HCT116 (cell line): ENCODE data around the gene PLP2. TPM values are rescaled to one million over a fixed set of nuclear protein-coding genes. Genes with fewer than 3 reads are reported as not detected.
A peak's percentile ranks its signal among the peaks of the same experiment; 100 is the strongest.

ENCODE experiments used
- ATAC-seq: fragments of 200-7000 bp; cut with Tn5 transposase; 2 replicates; pipeline ENCODE4 v1.9.1; 2020; ENCODE audit warnings: mild to moderate bottlenecking, moderate library complexity
- BruUV-seq: library from RNA; stranded (reverse); fragments of 400-500 nt; replicated peaks from 2 replicates; lab custom pipeline; 2021; lab: Mats Ljungman, UMichigan
- CTCF ChIA-PET: fragments of 300-600 bp; sonication (Branson Sonifier 250); formaldehyde crosslinking; loops from one replicate; lab custom pipeline; 2021; ENCODE audit warnings: antibody characterized with exemption; lab: Charles Lee
- POLR2A ChIA-PET: fragments of 300-600, 350-600 bp; sonication (Branson Sonifier 250); formaldehyde crosslinking; loops from one replicate; lab custom pipeline; 2021; ENCODE audit warnings: antibody characterized with exemption; lab: Charles Lee
- RAD21 ChIA-PET, 2 experiments: fragments of 300-600 bp; sonication (Branson Sonifier 250); formaldehyde crosslinking; loops; one replicate each; lab custom pipeline; 2023; ENCODE audit warnings: low total read pairs in 2 of 2; ENCODE audit not compliant: uncharacterized antibody in 2 of 2, unreplicated experiment in 2 of 2, low non-redundant PET in 1 of 2; lab: Charles Lee
- DNase-seq: peaks from one replicate; pipeline ENCODE4 v3.0.0-alpha.2; 2010; ENCODE audit warnings: low read depth, low spot score
- H2AFZ ChIP-seq: fragments of 200-600 bp; shearing (Covaris generic), sonication (generic); 2 replicates; pipeline ENCODE4 v1.6.1; 2017; ENCODE audit warnings: low read depth, mixed run types, mixed read lengths, antibody characterized with exemption, low read length; ENCODE audit not compliant: poor library complexity, severe bottlenecking
- H3K27ac ChIP-seq: 2 replicates; pipeline ENCODE4 v1.5.1; 2012; ENCODE audit warnings: low read depth, low read length
- H3K27me3 ChIP-seq: fragments of 200-600 bp; sonication (generic); 2 replicates; pipeline ENCODE4 v1.6.1; 2016; ENCODE audit warnings: mixed run types, low read length, mixed read lengths; ENCODE audit not compliant: insufficient read depth
- H3K36me3 ChIP-seq, 2 experiments: fragments of 200-500 bp in 1 of 2; fragments of 200-600 bp in 1 of 2; sonication (Bioruptor generic) in 1 of 2; sonication (generic) in 1 of 2; 2 replicates each; pipeline versions ENCODE4 v1.5.1 to v1.6.1; 2014 to 2016; ENCODE audit warnings: low read length in 2 of 2, inconsistent platforms in 1 of 2, mixed read lengths in 1 of 2, mixed run types in 1 of 2; ENCODE audit not compliant: insufficient read depth in 2 of 2, control insufficient read depth in 1 of 2
- H3K4me1 ChIP-seq, 2 experiments: fragments of 200-600 bp in 1 of 2; sonication (generic) in 1 of 2; 2 replicates each; pipeline versions ENCODE4 v1.5.1 to v1.6.1; 2012 to 2017; ENCODE audit warnings: low read length in 2 of 2, inconsistent platforms in 1 of 2, mild to moderate bottlenecking in 1 of 2, mixed read lengths in 1 of 2, mixed run types in 1 of 2, moderate library complexity in 1 of 2; ENCODE audit not compliant: insufficient read depth in 2 of 2, control insufficient read depth in 1 of 2
- H3K4me2 ChIP-seq: fragments of 200-600 bp; sonication (generic); 2 replicates; pipeline ENCODE4 v1.6.1; 2017; ENCODE audit warnings: mixed run types, low read length, mixed read lengths
- H3K4me3 ChIP-seq, 2 experiments: fragments of 200-600 bp in 1 of 2; sonication (generic) in 1 of 2; replicated peaks in 1 of 2; 2 replicates each; pipeline ENCODE4 v1.5.1; 2011 to 2016; ENCODE audit warnings: low read length in 2 of 2, control low read depth in 1 of 2, low read depth in 1 of 2, mild to moderate bottlenecking in 1 of 2, mixed read lengths in 1 of 2, mixed run types in 1 of 2
- H3K79me2 ChIP-seq: fragments of 200-600 bp; sonication (generic); 2 replicates; pipeline ENCODE4 v1.6.1; 2017; ENCODE audit warnings: mild to moderate bottlenecking, mixed run types, low read length, moderate library complexity, mixed read lengths; ENCODE audit not compliant: insufficient read depth
- H3K9ac ChIP-seq: fragments of 200-600 bp; sonication (generic); 2 replicates; pipeline ENCODE4 v1.6.1; 2016; ENCODE audit warnings: low read length, mixed read lengths
- H3K9me2 ChIP-seq: fragments of 200-600 bp; sonication (generic), shearing (Covaris generic); 2 replicates; pipeline ENCODE4 v1.6.1; 2017; ENCODE audit warnings: mixed run types, mild to moderate bottlenecking, moderate library complexity; ENCODE audit not compliant: insufficient read depth
- H3K9me3 ChIP-seq, 2 experiments: fragments of 200-500 bp in 1 of 2; fragments of 200-600 bp in 1 of 2; sonication (Bioruptor generic) in 1 of 2; sonication (generic) in 1 of 2; 2 replicates each; pipeline ENCODE4 v1.6.1; 2014 to 2017; ENCODE audit warnings: low read length in 2 of 2, mixed read lengths in 2 of 2, inconsistent platforms in 1 of 2, low read depth in 1 of 2, mild to moderate bottlenecking in 1 of 2, mixed run types in 1 of 2, moderate library complexity in 1 of 2; ENCODE audit not compliant: control insufficient read depth in 1 of 2, insufficient read depth in 1 of 2
- H4K20me1 ChIP-seq: fragments of 200-600 bp; sonication (generic), shearing (Covaris generic); 2 replicates; pipeline ENCODE4 v1.6.1; 2017; ENCODE audit warnings: mixed run types, mild to moderate bottlenecking, moderate library complexity; ENCODE audit not compliant: insufficient read depth
- ATF3 ChIP-seq: IDR thresholded peaks from 2 replicates; pipeline ENCODE4 v1.6.1; 2012
- CBX3 ChIP-seq: IDR thresholded peaks from 2 replicates; pipeline ENCODE4 v1.6.1; 2012; ENCODE audit warnings: low read depth
- CEBPB ChIP-seq: IDR thresholded peaks from 2 replicates; pipeline ENCODE4 v1.6.1; 2012; ENCODE audit warnings: low read depth
- CTCF ChIP-seq, 3 experiments: fragments of 200-600 bp in 1 of 3; sonication (generic) in 1 of 3; IDR thresholded peaks in 2 of 3; conservative IDR thresholded peaks in 1 of 3; 2 replicates each; pipeline ENCODE4 v1.5.1; 2012 to 2017; ENCODE audit warnings: low read depth in 2 of 3, low read length in 2 of 3, antibody characterized with exemption in 1 of 3, borderline replicate concordance in 1 of 3, control low read depth in 1 of 3, mild to moderate bottlenecking in 1 of 3, mixed read lengths in 1 of 3, mixed run types in 1 of 3, moderate library complexity in 1 of 3; ENCODE audit not compliant: insufficient read depth in 1 of 3
- EGR1 ChIP-seq: IDR thresholded peaks from 2 replicates; pipeline ENCODE4 v1.6.1; 2012; ENCODE audit warnings: low read depth
- MAX ChIP-seq: IDR thresholded peaks from 2 replicates; pipeline ENCODE4 v1.6.1; 2012
- POLR2A ChIP-seq: IDR thresholded peaks from 2 replicates; pipeline ENCODE4 v1.7.0; 2011; ENCODE audit warnings: borderline replicate concordance; ENCODE audit not compliant: insufficient read depth, insufficient read length; ENCODE audit errors: extremely low read depth
- RAD21 ChIP-seq: IDR thresholded peaks from 2 replicates; pipeline ENCODE4 v1.6.1; 2012; ENCODE audit warnings: low read depth, mild to moderate bottlenecking
- SP1 ChIP-seq: IDR thresholded peaks from 2 replicates; pipeline ENCODE4 v1.6.1; 2012; ENCODE audit warnings: low read depth
- SRF ChIP-seq: IDR thresholded peaks from 2 replicates; pipeline ENCODE4 v1.6.1; 2012; ENCODE audit warnings: low read depth
- intact Hi-C: fragments of 100-400 bp; cut with micrococcal nuclease; formaldehyde crosslinking; loops from 2 replicates; pipeline ENCODE4 v1.10.0; 2022
- total RNA-seq: library from RNA; stranded (reverse); gene quantifications from one replicate; pipeline ENCODE4 v1.2.1, GENCODE V29; 2021; ENCODE audit not compliant: unreplicated experiment

PLP2 gene
- total RNA-seq, 1 experiment from 2014 or later: 207 TPM

GRCh38 chrX:49183701-49184281 is 12.1 kb downstream of the PLP2 start:
- no TSS peak for BruUV-seq
- intact Hi-C loops: no loop called here
- TF ChIP-seq MAX (no peak), CTCF (IDR thresholded peaks at IDR 0.05 in 2 of 3, conservative IDR thresholded peaks at IDR 0.05 in 1 of 3; ENCODE audit: borderline replicate concordance in 1 of 3, insufficient read depth in 1 of 3, low read depth in 2 of 3, low read length in 2 of 3) (no peak), RAD21 (no peak), CEBPB (no peak), ATF3 (no peak), EGR1 (no peak), SRF (no peak), POLR2A (no peak), CBX3 (no peak), SP1 (no peak)
- Histone ChIP-seq H3K4me3 (peak overlapping the region; percentile 31 to 71; a peak in 3 of 4 replicates), H3K79me2 (peaks cover 24% of the 10 kb centered on the region), H4K20me1 (no peaks in the 10 kb centered on the region), H3K4me1 (peaks cover 8 to 27% of the 10 kb centered on the region in 2 experiments), H3K9ac (peak overlapping the region; percentile 82; the same call in 1 of the 2 replicates), H3K27ac (peak overlapping the region; percentile 84), H3K4me2 (peak overlapping the region; percentile 89), H3K9me3 (no peaks in the 10 kb centered on the region), H2AFZ (no peak overlapping the region), H3K36me3 (peaks cover 3 to 8% of the 10 kb centered on the region in 2 experiments; a peak in 3 of 4 replicates), H3K27me3 (no peaks in the 10 kb centered on the region), H3K9me2 (no peaks in the 10 kb centered on the region)
- POLR2A ChIA-PET: interaction anchor here (0.6 to 1.3 kb wide), 5 partner anchors 9 to 85 kb away, joined by 3 to 9 read pairs (median 4); partner anchors contain the start of gene PLP2
- no peak for DNase-seq
- CTCF ChIA-PET: interaction anchor here (0.9 to 1.4 kb wide), 4 partner anchors 9 to 28 kb away, joined by 3 to 8 read pairs (median 4); no protein-coding TSS in a partner anchor
- RAD21 ChIA-PET: interaction anchor here in 1 of 2 experiments (0.7 kb wide), 1 partner anchor 62 kb away, joined by 3 read pairs; no protein-coding TSS in a partner anchor
- no peak; the same call in 1 of the 2 replicates for ATAC-seq
